AG09309 (cell line): ENCODE data around the gene ENTPD2.

Experiments used
- DNase-seq: peaks from one replicate; pipeline ENCODE4 v3.0.0-alpha.2; 2010; ENCODE audit warnings: low read depth
- H3K4me3 ChIP-seq: 2 replicates; pipeline ENCODE4 v1.5.1; 2011; ENCODE audit warnings: mild to moderate bottlenecking, low read depth, low read length, moderate library complexity; ENCODE audit not compliant: control insufficient read depth
- CTCF ChIP-seq: IDR thresholded peaks from 2 replicates; pipeline ENCODE4 v1.5.1; 2011; ENCODE audit warnings: mild to moderate bottlenecking, low read depth, low read length, inconsistent platforms; ENCODE audit not compliant: insufficient read depth, control insufficient read depth; ENCODE audit errors: missing control alignments

Gene ENTPD2

DNA sequence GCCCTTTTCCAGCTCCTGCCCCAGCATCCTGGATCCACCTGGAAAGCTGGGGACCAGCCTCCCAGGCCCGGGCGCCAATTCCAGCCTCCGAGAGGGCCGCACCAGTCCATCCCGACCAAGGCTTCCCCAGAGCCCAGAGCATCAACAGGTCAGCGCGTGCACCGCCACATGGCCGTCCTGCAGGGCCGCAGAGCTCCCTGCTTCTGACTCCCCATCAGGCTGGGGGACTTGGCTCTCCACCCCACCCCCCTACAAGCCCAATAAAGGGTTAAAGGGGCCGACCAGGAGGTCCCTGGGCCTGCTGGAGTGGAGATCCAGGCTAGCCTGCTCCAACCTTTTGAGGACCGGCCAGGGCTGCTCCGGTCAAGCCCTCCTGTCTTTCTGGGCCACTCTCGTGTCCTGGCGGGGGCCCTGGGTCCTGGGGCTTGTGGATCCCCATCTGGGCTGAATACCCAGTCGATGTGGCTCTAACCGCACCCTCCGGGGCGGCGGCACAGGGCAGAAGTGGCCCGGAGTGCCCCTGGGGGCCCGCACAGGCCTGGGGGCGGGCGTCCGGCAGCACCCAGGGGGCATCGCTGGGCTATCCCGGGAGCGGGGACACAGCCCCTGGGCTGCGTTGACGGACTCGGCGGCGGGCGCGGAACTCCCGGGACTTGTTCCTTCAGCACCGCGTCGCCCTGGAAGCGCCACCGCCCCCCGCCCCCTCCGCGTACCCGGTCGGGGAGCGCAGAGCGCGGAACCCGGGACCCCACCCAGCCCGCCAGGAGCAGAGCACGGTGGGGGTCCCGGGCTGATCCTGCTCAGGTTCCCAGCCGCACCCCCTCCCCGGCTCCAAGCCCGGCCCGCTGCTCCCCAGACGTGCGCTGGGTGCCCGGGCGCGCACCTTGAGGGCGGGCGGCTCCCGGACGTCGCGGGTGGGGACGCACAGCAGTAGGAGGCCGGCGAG lies 590 bp downstream of the ENTPD2 start:
- DNase-seq: no peak
- TF ChIP-seq CTCF: no peak
- H3K4me3 ChIP-seq: no peak overlapping the region

GRCh38 chr9:137052293-137052692 lies 1.6 kb downstream of the ENTPD2 start:
- TF ChIP-seq CTCF: no peak
- H3K4me3 ChIP-seq: no peak overlapping the region
- DNase-seq: no peak

GRCh38 chr9:137051145-137051724 lies 2.6 kb downstream of the ENTPD2 start:
- DNase-seq: no peak
- H3K4me3 ChIP-seq: no peak overlapping the region
- TF ChIP-seq CTCF: no peak

- H3K4me3 ChIP-seq: no peak overlapping the region
- no peak for TF ChIP-seq CTCF
- DNase-seq: no peak
Observed at GRCh38 chr9:137050570-137050969, 3.3 kb downstream of the ENTPD2 start.

DNA sequence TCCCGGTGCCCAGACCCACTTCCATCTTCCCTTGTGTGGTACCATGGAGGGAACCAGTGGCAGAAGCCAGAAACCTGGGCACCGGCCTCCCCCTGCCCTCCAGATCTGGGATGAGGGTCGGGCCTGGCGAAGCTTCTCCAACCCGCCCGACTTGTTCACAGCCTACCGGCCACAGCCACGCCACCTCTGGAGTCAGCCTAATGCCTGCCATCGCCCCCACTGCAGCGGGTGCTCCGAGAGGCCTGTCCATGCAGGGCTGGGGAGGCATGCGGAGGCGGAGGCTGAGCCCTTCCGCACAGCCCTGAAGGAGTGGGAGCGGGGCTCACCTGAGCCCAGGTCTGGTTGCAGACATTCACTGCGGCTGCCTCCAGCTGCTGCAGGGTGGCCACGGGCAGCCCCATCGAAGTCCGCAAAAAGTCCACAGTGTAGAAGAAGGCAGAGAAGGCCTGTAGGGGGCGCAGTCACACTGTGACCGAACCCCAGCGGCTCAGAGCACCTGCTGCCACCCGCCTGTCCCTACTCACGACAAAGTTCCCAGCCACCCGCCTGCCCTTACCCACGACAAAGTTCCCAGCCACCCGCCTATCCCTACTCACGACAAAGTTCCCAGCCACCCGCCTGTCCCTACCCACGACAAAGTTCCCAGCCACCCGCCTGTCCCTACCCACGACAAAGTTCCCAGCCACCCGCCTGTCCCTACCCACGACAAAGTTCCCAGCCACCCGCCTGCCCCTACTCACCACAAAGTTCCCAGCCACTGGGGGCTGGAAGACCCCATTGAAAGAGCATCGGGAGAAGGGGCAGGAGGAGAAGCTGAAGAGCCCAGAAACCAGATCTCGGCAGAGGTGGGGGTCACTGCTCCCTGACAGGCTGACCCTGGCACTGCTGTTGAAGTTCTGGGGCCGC lies 4.1 kb downstream of the ENTPD2 start:
- TF ChIP-seq CTCF: peak; percentile 68
- H3K4me3 ChIP-seq: no peak overlapping the region
- DNase-seq: no peak
